Nephron progenitor cell (in vitro differentiated cells): ENCODE results near the gene KLHL21.

ENCODE experiments used
- DNase-seq: peaks from one replicate; pipeline ENCODE4 v3.0.0; 2021
- H3K27ac Mint-ChIP-seq: 2 replicates; pipeline ENCODE4 v1.8.0; 2021; ENCODE audit warnings: mild to moderate bottlenecking, moderate library complexity, mixed read lengths
- H3K27me3 Mint-ChIP-seq: 2 replicates; pipeline ENCODE4 v1.8.0; 2021; ENCODE audit warnings: mild to moderate bottlenecking, low read depth, mixed read lengths; ENCODE audit not compliant: poor library complexity
- H3K36me3 Mint-ChIP-seq: 2 replicates; pipeline ENCODE4 v1.8.0; 2021; ENCODE audit warnings: low read depth, mixed read lengths
- H3K4me1 Mint-ChIP-seq: 2 replicates; pipeline ENCODE4 v1.8.0; 2021; ENCODE audit warnings: mixed read lengths
- H3K4me3 Mint-ChIP-seq: 2 replicates; pipeline ENCODE4 v1.8.0; 2021; ENCODE audit warnings: mild to moderate bottlenecking, moderate library complexity, mixed read lengths
- H3K9me3 Mint-ChIP-seq: 2 replicates; pipeline ENCODE4 v1.8.0; 2021; ENCODE audit warnings: mild to moderate bottlenecking, moderate library complexity, mixed read lengths
- TF ChIP-seq, protein P1 (sequence below): fragments of 200-600 bp; sonication (generic); IDR thresholded peaks from 2 replicates; pipeline ENCODE4 v1.5.0; 2021; ENCODE audit warnings: antibody characterized with exemption

Gene KLHL21

DNA sequence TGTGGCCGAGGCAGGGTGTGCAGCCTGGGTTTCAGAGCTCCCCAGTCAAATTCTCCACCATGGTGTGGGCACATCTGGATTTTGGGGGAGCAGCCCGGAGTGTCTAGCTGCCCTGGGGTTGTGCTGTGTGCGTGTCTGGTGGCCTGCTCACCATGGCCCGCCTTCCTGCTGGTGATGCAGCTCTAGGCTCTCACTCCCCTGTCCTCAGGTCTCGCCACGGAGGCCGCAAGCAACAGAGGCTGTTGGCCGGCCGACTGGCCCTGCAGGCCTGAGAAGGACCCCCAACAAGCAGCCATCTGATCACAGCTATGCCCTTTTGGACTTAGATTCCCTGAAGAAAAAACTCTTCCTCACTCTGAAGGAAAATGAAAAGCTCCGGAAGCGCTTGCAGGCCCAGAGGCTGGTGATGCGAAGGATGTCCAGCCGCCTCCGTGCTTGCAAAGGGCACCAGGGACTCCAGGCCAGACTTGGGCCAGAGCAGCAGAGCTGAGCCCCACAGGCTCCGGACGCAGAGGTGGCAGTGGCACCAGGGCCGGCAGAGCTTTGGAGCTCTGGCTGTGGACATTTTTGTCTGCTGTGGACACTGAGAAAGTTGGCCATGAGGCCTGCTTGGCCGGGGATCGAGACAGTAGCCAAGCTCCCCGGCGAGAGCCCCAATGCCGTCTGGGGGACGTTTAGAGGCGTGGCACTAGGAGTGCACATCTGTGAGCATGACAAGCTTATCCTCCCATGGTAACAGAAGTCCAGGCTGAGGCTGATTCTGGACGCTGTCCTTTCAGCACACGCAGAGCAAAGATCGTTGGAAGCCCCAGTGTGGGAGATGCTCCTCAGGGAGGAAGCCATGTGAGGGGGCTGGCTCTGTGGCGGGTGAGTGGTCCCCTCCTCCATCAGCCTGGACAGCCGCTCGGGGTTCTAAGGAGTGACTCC lies 30.2 kb upstream of the KLHL21 start:
- Mint-ChIP-seq H3K36me3 (peaks cover 40% of the 10 kb centered on the region), H3K9me3 (no peaks in the 10 kb centered on the region), H3K27me3 (peaks cover 2% of the 10 kb centered on the region), H3K27ac (peak overlapping the region; percentile 39), H3K4me3 (no peak overlapping the region), H3K4me1 (peaks cover 3% of the 10 kb centered on the region)
- DNase-seq, result no peak
- TF ChIP-seq, protein P1, sequence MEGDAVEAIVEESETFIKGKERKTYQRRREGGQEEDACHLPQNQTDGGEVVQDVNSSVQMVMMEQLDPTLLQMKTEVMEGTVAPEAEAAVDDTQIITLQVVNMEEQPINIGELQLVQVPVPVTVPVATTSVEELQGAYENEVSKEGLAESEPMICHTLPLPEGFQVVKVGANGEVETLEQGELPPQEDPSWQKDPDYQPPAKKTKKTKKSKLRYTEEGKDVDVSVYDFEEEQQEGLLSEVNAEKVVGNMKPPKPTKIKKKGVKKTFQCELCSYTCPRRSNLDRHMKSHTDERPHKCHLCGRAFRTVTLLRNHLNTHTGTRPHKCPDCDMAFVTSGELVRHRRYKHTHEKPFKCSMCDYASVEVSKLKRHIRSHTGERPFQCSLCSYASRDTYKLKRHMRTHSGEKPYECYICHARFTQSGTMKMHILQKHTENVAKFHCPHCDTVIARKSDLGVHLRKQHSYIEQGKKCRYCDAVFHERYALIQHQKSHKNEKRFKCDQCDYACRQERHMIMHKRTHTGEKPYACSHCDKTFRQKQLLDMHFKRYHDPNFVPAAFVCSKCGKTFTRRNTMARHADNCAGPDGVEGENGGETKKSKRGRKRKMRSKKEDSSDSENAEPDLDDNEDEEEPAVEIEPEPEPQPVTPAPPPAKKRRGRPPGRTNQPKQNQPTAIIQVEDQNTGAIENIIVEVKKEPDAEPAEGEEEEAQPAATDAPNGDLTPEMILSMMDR, result no peak

- DNase-seq, result no peak
- H3K4me3 Mint-ChIP-seq, result no peak overlapping the region
- TF ChIP-seq, protein P1, result no peak
- no peaks in the 10 kb centered on the region for H3K9me3 Mint-ChIP-seq
- H3K4me1 Mint-ChIP-seq, result peaks cover 21% of the 10 kb centered on the region
- H3K36me3 Mint-ChIP-seq, result peaks cover 42% of the 10 kb centered on the region
- no peak overlapping the region for H3K27ac Mint-ChIP-seq
- H3K27me3 Mint-ChIP-seq, result no peaks in the 10 kb centered on the region
Observed at GRCh38 chr1:6631058-6631457, 28.4 kb upstream of the KLHL21 start.

DNA sequence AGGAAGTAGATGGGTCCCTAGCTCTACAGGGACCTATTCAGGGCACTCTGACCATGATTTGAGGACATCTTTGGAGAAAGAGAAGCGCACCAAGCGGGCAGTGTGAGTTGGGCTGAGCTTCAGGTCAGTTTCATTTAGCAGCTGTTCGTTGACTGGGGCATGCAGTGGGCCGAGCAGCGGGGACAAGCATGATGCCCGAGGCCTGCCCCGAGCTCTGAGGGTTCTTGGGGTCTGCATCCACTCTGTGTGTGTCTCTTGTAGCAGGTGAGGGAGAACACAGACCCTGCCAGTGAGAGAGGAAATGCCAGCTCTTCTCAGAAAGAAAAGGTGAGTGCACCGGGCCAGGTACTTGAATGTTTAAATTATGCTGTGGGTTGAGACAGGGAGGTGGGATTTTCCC lies 27.4 kb upstream of the KLHL21 start:
- H3K9me3 Mint-ChIP-seq, result no peaks in the 10 kb centered on the region
- H3K4me1 Mint-ChIP-seq, result peaks cover 26% of the 10 kb centered on the region
- no peak for DNase-seq
- no peak overlapping the region for H3K4me3 Mint-ChIP-seq
- peaks cover 38% of the 10 kb centered on the region for H3K36me3 Mint-ChIP-seq
- H3K27ac Mint-ChIP-seq, result no peak overlapping the region
- TF ChIP-seq, protein P1, result no peak
- H3K27me3 Mint-ChIP-seq, result no peaks in the 10 kb centered on the region

- peaks cover 42% of the 10 kb centered on the region for H3K36me3 Mint-ChIP-seq
- H3K27ac Mint-ChIP-seq, result no peak overlapping the region
- no peak for DNase-seq
- no peak overlapping the region for H3K4me3 Mint-ChIP-seq
- H3K4me1 Mint-ChIP-seq, result peaks cover 33% of the 10 kb centered on the region
- no peaks in the 10 kb centered on the region for H3K27me3 Mint-ChIP-seq
- H3K9me3 Mint-ChIP-seq, result no peaks in the 10 kb centered on the region
- TF ChIP-seq, protein P1, result no peak
Observed at GRCh38 chr1:6628971-6629479, 26.4 kb upstream of the KLHL21 start.

- Mint-ChIP-seq H3K27ac (no peak overlapping the region), H3K4me3 (peak overlapping the region; percentile 68), H3K36me3 (peaks cover 48% of the 10 kb centered on the region), H3K9me3 (no peaks in the 10 kb centered on the region), H3K4me1 (peaks cover 43% of the 10 kb centered on the region), H3K27me3 (no peaks in the 10 kb centered on the region)
- TF ChIP-seq, protein P1, result no peak
- no peak for DNase-seq
Observed at GRCh38 chr1:6627841-6628545, 25.3 kb upstream of the KLHL21 start.
